WTC11 (cell line): Measurements from ENCODE around the gene NEK8. TPM values are rescaled to one million over a fixed set of nuclear protein-coding genes. Genes with fewer than 3 reads are reported as not detected.

ENCODE experiments used
- ATAC-seq: fragments of 200-7000 bp; cut with Tn5 transposase; 2 replicates; pipeline ENCODE4 v1.10.0; 2021; ENCODE audit warnings: mild to moderate bottlenecking, moderate library complexity
- CTCF ChIA-PET: fragments of 300-600 bp; sonication (Branson Sonifier 250); formaldehyde crosslinking; loops from one replicate; lab custom pipeline; 2021; ENCODE audit warnings: antibody characterized with exemption; lab: Charles Lee
- POLR2A ChIA-PET: fragments of 350-600 bp; sonication (Branson Sonifier 250); formaldehyde crosslinking; loops from one replicate; lab custom pipeline; 2021; ENCODE audit warnings: antibody characterized with exemption; lab: Charles Lee
- DNase-seq: peaks from one replicate; pipeline ENCODE4 v3.0.0; 2021; ENCODE audit warnings: low spot score
- H3K27ac Mint-ChIP-seq: 2 replicates; pipeline ENCODE4 v1.8.0; 2021; ENCODE audit warnings: mixed read lengths
- H3K27me3 Mint-ChIP-seq: 2 replicates; pipeline ENCODE4 v1.8.0; 2021; ENCODE audit warnings: low read depth, mild to moderate bottlenecking, moderate library complexity, mixed read lengths
- H3K36me3 Mint-ChIP-seq: 2 replicates; pipeline ENCODE4 v1.8.0; 2021; ENCODE audit warnings: mixed read lengths
- H3K4me1 Mint-ChIP-seq: 2 replicates; pipeline ENCODE4 v1.8.0; 2022; ENCODE audit warnings: mixed read lengths
- H3K4me3 Mint-ChIP-seq: 2 replicates; pipeline ENCODE4 v1.8.0; 2021; ENCODE audit warnings: mild to moderate bottlenecking, moderate library complexity, mixed read lengths
- H3K9me3 Mint-ChIP-seq: 2 replicates; pipeline ENCODE4 v1.8.0; 2021; ENCODE audit warnings: mixed read lengths
- ATF1 ChIP-seq: sonication (generic); formaldehyde crosslinking; IDR thresholded peaks from 2 replicates; pipeline ENCODE4 v1.8.1; 2023; ENCODE audit warnings: mild to moderate bottlenecking, moderate library complexity, missing genetic modification reagents
- CREM ChIP-seq: sonication (generic); formaldehyde crosslinking; IDR thresholded peaks from 2 replicates; pipeline ENCODE4 v1.8.1; 2022; ENCODE audit warnings: mild to moderate bottlenecking, missing genetic modification reagents, moderate library complexity
- E2F1 ChIP-seq: sonication (generic); formaldehyde crosslinking; IDR thresholded peaks from 2 replicates; pipeline ENCODE4 v1.8.0; 2022; ENCODE audit warnings: mild to moderate bottlenecking, missing genetic modification reagents
- ERG ChIP-seq: fragments of 250-450 bp; sonication (Bioruptor Pico); IDR thresholded peaks from 2 replicates; pipeline ENCODE4 v1.8.0; 2021; ENCODE audit warnings: mild to moderate bottlenecking
- GABPB1 ChIP-seq: sonication (generic); formaldehyde crosslinking; IDR thresholded peaks from 2 replicates; pipeline ENCODE4 v1.8.1; 2023; ENCODE audit warnings: mild to moderate bottlenecking, missing genetic modification reagents
- HMGA2 ChIP-seq: fragments of 250-450 bp; sonication (Bioruptor Pico); IDR thresholded peaks from 2 replicates; pipeline ENCODE4 v1.4.0; 2021; ENCODE audit warnings: mild to moderate bottlenecking, moderate library complexity
- HMGXB4 ChIP-seq: sonication (generic); formaldehyde crosslinking; IDR thresholded peaks from 2 replicates; pipeline ENCODE4 v1.8.1; 2023; ENCODE audit warnings: mild to moderate bottlenecking, moderate library complexity, missing genetic modification reagents
- JAZF1 ChIP-seq: fragments of 250-450 bp; sonication (Bioruptor Pico); IDR thresholded peaks from 2 replicates; pipeline ENCODE4 v1.9.0; 2021; ENCODE audit warnings: moderate library complexity, mild to moderate bottlenecking, inconsistent platforms
- MAX ChIP-seq: sonication (generic); formaldehyde crosslinking; IDR thresholded peaks from 2 replicates; pipeline ENCODE4 v1.8.0; 2022; ENCODE audit warnings: mild to moderate bottlenecking, missing genetic modification reagents
- MXD4 ChIP-seq: fragments of 250-450 bp; sonication (Bioruptor Pico); IDR thresholded peaks from 2 replicates; pipeline ENCODE4 v1.8.0; 2021; ENCODE audit warnings: mild to moderate bottlenecking, moderate library complexity, borderline replicate concordance
- NFE2L1 ChIP-seq: sonication (generic); formaldehyde crosslinking; IDR thresholded peaks from 2 replicates; pipeline ENCODE4 v1.8.1; 2023; ENCODE audit warnings: missing genetic modification reagents
- NFYB ChIP-seq: sonication (generic); formaldehyde crosslinking; conservative IDR thresholded peaks from 2 replicates; pipeline ENCODE4 v1.8.0; 2022; ENCODE audit warnings: low read depth, missing genetic modification reagents
- NR1H2 ChIP-seq: sonication (generic); formaldehyde crosslinking; IDR thresholded peaks from 2 replicates; pipeline ENCODE4 v1.9.0; 2021; ENCODE audit warnings: mild to moderate bottlenecking, moderate library complexity, missing genetic modification reagents
- RELA ChIP-seq: sonication (generic); formaldehyde crosslinking; IDR thresholded peaks from 2 replicates; pipeline ENCODE4 v1.8.1; 2022; ENCODE audit warnings: missing genetic modification reagents, mild to moderate bottlenecking, borderline replicate concordance
- TEAD1 ChIP-seq: sonication (generic); formaldehyde crosslinking; IDR thresholded peaks from 2 replicates; pipeline ENCODE4 v1.8.0; 2022; ENCODE audit warnings: mild to moderate bottlenecking, missing genetic modification reagents
- ZNF281 ChIP-seq: sonication (generic); formaldehyde crosslinking; IDR thresholded peaks from 2 replicates; pipeline ENCODE4 v1.8.0; 2023; ENCODE audit warnings: mild to moderate bottlenecking, missing genetic modification reagents
- ZNF396 ChIP-seq: fragments of 250-450 bp; sonication (Bioruptor Pico); IDR thresholded peaks from 2 replicates; pipeline ENCODE4 v1.8.0; 2021; ENCODE audit warnings: mild to moderate bottlenecking, moderate library complexity, borderline replicate concordance
- ZNF512 ChIP-seq: sonication (generic); formaldehyde crosslinking; IDR thresholded peaks from 2 replicates; pipeline ENCODE4 v1.8.1; 2022; ENCODE audit warnings: missing genetic modification reagents, borderline replicate concordance
- ZNF532 ChIP-seq: fragments of 250-450 bp; sonication (Bioruptor Pico); IDR thresholded peaks from 2 replicates; pipeline ENCODE4 v1.9.0; 2021; ENCODE audit warnings: mild to moderate bottlenecking, borderline replicate concordance
- total RNA-seq: library from RNA; stranded (reverse); gene quantifications from 3 replicates; pipeline ENCODE4 v1.2.3, GENCODE V29; 2021

The NEK8 gene
- total RNA-seq, 1 experiment from 2014 or later = 25.0 TPM

- TF ChIP-seq ZNF281 (CRISPR knock-in tag) = 0 out of 2 replicates have a peak, but pooled peaks have one; percentile 28
- peak; percentile 89 for TF ChIP-seq CREM (CRISPR knock-in tag)
- no peak; the same call in 1 of the 2 replicates for TF ChIP-seq RELA (CRISPR knock-in tag)
- TF ChIP-seq, all 79 proteins: peak for 16
These were observed 15.8 kb downstream of the NEK8 start (continued) for GRCh38 chr17:28744104-28744971.

GRCh38 chr17:28744972-28745785 lies 16.6 kb downstream of the NEK8 start:
- peak overlapping the region; percentile 96 for H3K27ac Mint-ChIP-seq
- CTCF ChIA-PET = interaction anchor here (1.3 to 13.9 kb wide), 4 partner anchors 15 to 205 kb away, joined by 4 to 541 read pairs (median 22); partner anchors contain the start of genes NEK8 and TLCD1
- DNase-seq = peak; percentile 68
- POLR2A ChIA-PET = interaction anchor here (0.6 to 13.5 kb wide), 9 partner anchors 10 to 207 kb away, joined by 3 to 310 read pairs (median 5); partner anchors contain the start of genes ERAL1, NEK8, PHF12 and PROCA1
- peak overlapping the region; percentile 88 for H3K4me3 Mint-ChIP-seq
- H3K36me3 Mint-ChIP-seq = peaks cover 32% of the 10 kb centered on the region
- H3K4me1 Mint-ChIP-seq = peaks cover 49% of the 10 kb centered on the region
- H3K27me3 Mint-ChIP-seq = no peaks in the 10 kb centered on the region
- H3K9me3 Mint-ChIP-seq = no peaks in the 10 kb centered on the region
- peak; percentile 2 for ATAC-seq
- TF ChIP-seq GABPB1 (peak; percentile 47; the same call in 1 of the 2 replicates), ATF1 (CRISPR knock-in tag) (no peak), ZNF532 (CRISPR knock-in tag) (0 out of 2 replicates have a peak, but pooled peaks have one; percentile 25), E2F1 (CRISPR knock-in tag) (no peak), ERG (CRISPR knock-in tag) (no peak), TEAD1 (CRISPR knock-in tag) (no peak), MAX (CRISPR knock-in tag) (no peak), HMGA2 (CRISPR knock-in tag) (no peak), ZNF512 (CRISPR knock-in tag) (no peak), NR1H2 (no peak), JAZF1 (no peak), HMGXB4 (CRISPR knock-in tag) (no peak), NFYB (no peak), ZNF396 (CRISPR knock-in tag) (no peak), MXD4 (CRISPR knock-in tag) (no peak), NFE2L1 (0 out of 2 replicates have a peak, but pooled peaks have one; percentile 12)
